Esophagus squamous epithelium (tissue), 5 donors: ENCODE data around the gene ZNHIT2. TPM values are rescaled to one million over a fixed set of nuclear protein-coding genes. Genes with fewer than 3 reads are reported as not detected.

Experiments used
- DNase-seq: peaks from one replicate; lab custom pipeline; 2025; lab: John Stamatoyannopoulos, UW
- H3K27ac ChIP-seq, 4 donors: fragments of 200-600 bp; sonication (generic); one replicate each; pipeline ENCODE4 v1.5.1; 2016 to 2019; ENCODE audit warnings: mild to moderate bottlenecking in 1 of 4
- H3K27me3 ChIP-seq, 4 donors: fragments of 200-600 bp; sonication (generic); 1 replicate in 3 of 4; 2 replicates in 1 of 4; pipeline versions ENCODE4 v1.5.1 to v1.6.0; 2017 to 2021; ENCODE audit warnings: antibody characterized with exemption in 1 of 4
- H3K36me3 ChIP-seq, 3 donors: fragments of 200-600 bp; sonication (generic); one replicate each; pipeline ENCODE4 v1.5.1; 2016 to 2019
- H3K4me1 ChIP-seq, 3 donors: fragments of 200-600 bp; sonication (generic); one replicate each; pipeline ENCODE4 v1.5.1; 2017 to 2019
- H3K4me3 ChIP-seq, 4 donors: fragments of 200-600 bp; sonication (generic); 1 replicate in 3 of 4; 2 replicates in 1 of 4; pipeline ENCODE4 v1.5.1; 2016 to 2019; ENCODE audit warnings: mild to moderate bottlenecking in 2 of 4, moderate library complexity in 1 of 4
- H3K9me3 ChIP-seq, 3 donors: fragments of 200-600 bp; sonication (generic); one replicate each; pipeline ENCODE4 v1.5.1; 2016 to 2019
- POLR2A ChIP-seq, 4 donors: fragments of 450-650 bp; IDR thresholded peaks; one replicate each; pipeline ENCODE4 v1.6.1; 2017; ENCODE audit warnings: antibody characterized with exemption in 4 of 4, mild to moderate bottlenecking in 4 of 4, moderate library complexity in 3 of 4
- WGBS, 2 donors: methylation state at CpG; one replicate each; pipeline ENCODE4 v1.1.5; 2018; 5-methylcytosine and 5-hydroxymethylcytosine counted together
- intact Hi-C: fragments of 100-400 bp; cut with DNase I; formaldehyde crosslinking; loops from one replicate; pipeline ENCODE4 v1.15.0; 2022
- total RNA-seq, 4 donors: library from RNA; depleted of rRNA; stranded (reverse); fragments of >200 nt; gene quantifications; one replicate each; pipeline ENCODE4 v1.1.0, GENCODE V29; 2016
- TF ChIP-seq, protein P1 (sequence below), 6 experiments: fragments of 450-650 bp in 4 of 6; fragments of 200-600 bp in 2 of 6; sonication (generic) in 2 of 6; IDR thresholded peaks; one replicate each; pipeline ENCODE4 v1.5.1; 2016 to 2019; ENCODE audit warnings: antibody characterized with exemption in 6 of 6, mild to moderate bottlenecking in 4 of 6, moderate library complexity in 4 of 6
- donor health status: DM: yes; HTN: yes; CAD: no.

Gene ZNHIT2
- total RNA-seq, 4 donors from 2014 or later, result 12.4 to 17.0 (median 16.5) TPM

DNA sequence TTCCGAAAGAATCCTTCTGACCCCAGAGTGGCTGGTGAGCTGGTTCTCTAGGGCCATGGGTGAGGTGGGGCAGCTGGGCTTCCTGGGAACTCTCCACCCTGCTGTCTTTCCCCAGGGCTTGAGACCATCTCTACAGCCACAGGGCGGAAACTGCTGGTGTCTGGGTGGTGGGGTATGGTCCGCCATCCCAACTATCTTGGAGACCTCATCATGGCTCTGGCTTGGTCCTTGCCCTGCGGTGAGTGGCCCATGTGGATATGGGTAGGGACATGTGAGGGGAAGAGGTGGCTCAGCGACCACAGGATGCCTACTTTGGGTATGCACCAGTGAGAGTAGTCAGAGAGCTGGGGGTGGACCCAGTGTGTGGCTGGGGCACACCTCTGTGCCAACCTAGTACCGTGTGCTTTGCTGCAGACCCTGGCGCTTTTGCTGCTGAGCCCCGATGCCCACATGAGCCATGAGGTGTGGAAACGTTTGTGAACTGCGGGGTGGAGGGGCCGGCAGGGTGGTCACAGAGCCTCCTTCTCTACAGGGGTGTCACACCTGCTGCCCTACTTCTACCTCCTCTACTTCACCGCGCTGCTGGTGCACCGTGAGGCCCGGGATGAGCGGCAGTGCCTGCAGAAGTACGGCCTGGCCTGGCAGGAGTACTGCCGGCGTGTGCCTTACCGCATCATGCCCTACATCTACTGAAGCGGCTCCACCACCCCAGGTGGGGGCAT, 2.0 kb downstream of the ZNHIT2 start:
- H3K4me1 ChIP-seq, result peaks cover 42 to 81% (median 42%) of the 10 kb centered on the region in 3 donors
- 93 to 94% methylated on average over 3 to 9 of the region's 21 CpGs for WGBS, 2 donors
- peak overlapping the region in 1 of 4 donors; percentile 98 for H3K27ac ChIP-seq
- DNase-seq, result no peak
- H3K9me3 ChIP-seq, result no peaks in the 10 kb centered on the region
- intact Hi-C loops, result no loop called here
- peak overlapping the region in 1 of 4 donors; percentile 79 for H3K4me3 ChIP-seq
- no peaks in the 10 kb centered on the region for H3K27me3 ChIP-seq
- TF ChIP-seq POLR2A (IDR thresholded peaks at IDR 0.05), result no peak
- TF ChIP-seq, protein P1, sequence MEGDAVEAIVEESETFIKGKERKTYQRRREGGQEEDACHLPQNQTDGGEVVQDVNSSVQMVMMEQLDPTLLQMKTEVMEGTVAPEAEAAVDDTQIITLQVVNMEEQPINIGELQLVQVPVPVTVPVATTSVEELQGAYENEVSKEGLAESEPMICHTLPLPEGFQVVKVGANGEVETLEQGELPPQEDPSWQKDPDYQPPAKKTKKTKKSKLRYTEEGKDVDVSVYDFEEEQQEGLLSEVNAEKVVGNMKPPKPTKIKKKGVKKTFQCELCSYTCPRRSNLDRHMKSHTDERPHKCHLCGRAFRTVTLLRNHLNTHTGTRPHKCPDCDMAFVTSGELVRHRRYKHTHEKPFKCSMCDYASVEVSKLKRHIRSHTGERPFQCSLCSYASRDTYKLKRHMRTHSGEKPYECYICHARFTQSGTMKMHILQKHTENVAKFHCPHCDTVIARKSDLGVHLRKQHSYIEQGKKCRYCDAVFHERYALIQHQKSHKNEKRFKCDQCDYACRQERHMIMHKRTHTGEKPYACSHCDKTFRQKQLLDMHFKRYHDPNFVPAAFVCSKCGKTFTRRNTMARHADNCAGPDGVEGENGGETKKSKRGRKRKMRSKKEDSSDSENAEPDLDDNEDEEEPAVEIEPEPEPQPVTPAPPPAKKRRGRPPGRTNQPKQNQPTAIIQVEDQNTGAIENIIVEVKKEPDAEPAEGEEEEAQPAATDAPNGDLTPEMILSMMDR (IDR thresholded peaks at IDR 0.05), result no peak
- peaks cover 5 to 40% (median 10%) of the 10 kb centered on the region in 3 donors for H3K36me3 ChIP-seq

DNA sequence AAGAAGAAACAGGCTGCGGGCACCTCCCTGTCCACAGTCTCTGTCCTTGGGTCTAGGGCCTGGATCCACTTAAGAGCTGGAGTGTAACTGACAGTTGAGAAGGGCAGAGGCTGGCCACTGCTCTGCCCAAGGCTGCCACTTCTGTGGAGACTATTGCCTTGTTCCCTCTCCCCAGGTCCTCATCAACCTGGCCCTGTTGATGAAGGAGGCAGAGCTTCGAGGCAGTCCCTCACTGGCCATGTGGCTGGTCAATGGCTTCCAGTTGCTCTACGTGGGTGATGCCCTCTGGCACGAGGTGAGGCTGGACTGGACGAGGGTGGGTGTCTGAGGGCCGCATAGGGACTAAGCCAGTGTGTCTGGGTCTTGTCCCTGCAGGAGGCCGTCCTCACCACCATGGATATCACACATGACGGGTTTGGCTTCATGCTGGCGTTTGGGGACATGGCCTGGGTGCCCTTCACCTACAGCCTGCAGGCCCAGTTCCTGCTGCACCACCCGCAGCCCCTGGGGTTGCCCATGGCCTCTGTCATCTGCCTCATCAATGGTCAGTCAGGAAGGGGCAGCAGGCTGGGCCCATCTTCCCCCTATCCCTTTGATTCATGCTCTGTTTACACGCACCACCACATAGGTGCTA, 2.8 kb downstream of the ZNHIT2 start:
- Histone ChIP-seq H3K27ac (no peak overlapping the region), H3K27me3 (no peaks in the 10 kb centered on the region), H3K36me3 (peaks cover 2 to 35% (median 3%) of the 10 kb centered on the region in 3 donors), H3K4me1 (peaks cover 45 to 81% (median 46%) of the 10 kb centered on the region in 3 donors), H3K4me3 (no peak overlapping the region), H3K9me3 (no peaks in the 10 kb centered on the region)
- TF ChIP-seq POLR2A (IDR thresholded peaks at IDR 0.05), result no peak
- TF ChIP-seq, protein P1 (IDR thresholded peaks at IDR 0.05), result no peak
- no peak for DNase-seq
- intact Hi-C loops, result no loop called here
- 73 to 93% methylated on average over 3 to 6 of the region's 11 CpGs for WGBS, 2 donors

DNA sequence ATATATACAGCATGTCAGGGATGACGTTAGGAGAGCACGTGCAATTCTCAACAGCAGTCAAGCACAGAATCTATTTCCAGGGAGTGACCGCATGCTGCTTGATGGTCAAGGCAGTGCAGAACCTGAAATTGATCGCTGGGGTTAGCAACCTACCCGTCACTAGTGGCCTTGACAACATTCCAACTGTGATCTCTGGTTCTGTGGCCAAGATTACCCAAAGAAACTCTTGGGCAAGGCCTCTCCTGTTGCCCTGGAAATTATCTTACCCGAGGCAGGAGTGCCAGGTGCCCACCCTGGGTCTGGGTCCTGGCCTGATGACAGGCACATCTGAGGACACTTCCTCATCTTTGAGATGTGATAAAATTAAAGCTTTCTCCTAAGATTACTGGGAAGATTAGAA, 3.7 kb downstream of the ZNHIT2 start:
- WGBS, 2 donors, result 66 to 82% methylated on average over 5 to 6 of the region's 6 CpGs
- no peaks in the 10 kb centered on the region for H3K27me3 ChIP-seq
- peaks cover 0 to 35% (median 8%) of the 10 kb centered on the region in 3 donors for H3K36me3 ChIP-seq
- intact Hi-C loops, result no loop called here
- H3K4me1 ChIP-seq, result peaks cover 48 to 81% (median 53%) of the 10 kb centered on the region in 3 donors
- H3K4me3 ChIP-seq, result no peak overlapping the region
- TF ChIP-seq POLR2A (IDR thresholded peaks at IDR 0.05), result no peak
- TF ChIP-seq, protein P1 (IDR thresholded peaks at IDR 0.05), result no peak
- no peak for DNase-seq
- H3K27ac ChIP-seq, result no peak overlapping the region
- no peaks in the 10 kb centered on the region for H3K9me3 ChIP-seq

DNA sequence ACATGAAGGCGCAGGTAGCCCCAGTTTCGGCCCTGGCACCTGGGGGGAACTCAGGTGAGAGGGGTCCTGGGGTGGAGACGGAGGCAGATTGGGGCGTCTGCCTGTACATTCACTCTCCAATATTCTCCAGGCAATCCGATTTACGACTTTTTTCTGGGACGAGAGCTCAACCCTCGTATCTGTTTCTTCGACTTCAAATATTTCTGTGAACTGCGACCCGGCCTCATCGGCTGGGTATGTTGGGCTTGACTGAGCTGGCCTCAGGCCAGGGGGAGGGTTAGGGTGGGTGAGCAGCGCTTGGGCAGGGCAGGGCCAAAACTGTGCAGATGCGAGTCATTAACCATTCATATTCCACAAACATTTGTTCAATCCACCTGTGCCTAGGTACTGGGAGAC, 4.1 kb downstream of the ZNHIT2 start:
- peak overlapping the region; percentile 49 to 70 (median 60) for H3K4me3 ChIP-seq
- H3K36me3 ChIP-seq, result peaks cover 2 to 35% (median 12%) of the 10 kb centered on the region in 3 donors
- H3K9me3 ChIP-seq, result no peaks in the 10 kb centered on the region
- H3K27me3 ChIP-seq, result no peaks in the 10 kb centered on the region
- 25 to 27% methylated on average over 10 to 14 of the region's 14 CpGs for WGBS, 2 donors
- peaks cover 51 to 84% (median 54%) of the 10 kb centered on the region in 3 donors for H3K4me1 ChIP-seq
- no peak for DNase-seq
- H3K27ac ChIP-seq, result peak overlapping the region in 2 of 4 donors; percentile 83 to 85
- intact Hi-C loops, result no loop called here
- TF ChIP-seq, protein P1 (IDR thresholded peaks at IDR 0.05), result no peak
- no peak for TF ChIP-seq POLR2A (IDR thresholded peaks at IDR 0.05)
